HepG2 (cell line): ENCODE measurements around the gene FXYD6.

Source experiments
- HOXA3 ChIP-seq: sonication (generic); formaldehyde crosslinking; IDR thresholded peaks from 2 replicates; pipeline ENCODE4 v1.5.0; 2020; ENCODE audit warnings: missing genetic modification reagents
- KLF11 ChIP-seq: IDR thresholded peaks from 2 replicates; pipeline ENCODE4 v1.6.1; 2016; ENCODE audit warnings: missing compliant biosample characterization
- ZNF329 ChIP-seq: sonication (generic); formaldehyde crosslinking; IDR thresholded peaks from 2 replicates; pipeline ENCODE4 v1.9.0; 2021; ENCODE audit warnings: low read depth, mild to moderate bottlenecking, missing genetic modification reagents
- ZSCAN29 ChIP-seq: sonication (generic); formaldehyde crosslinking; conservative IDR thresholded peaks from 2 replicates; pipeline ENCODE4 v1.4.0; 2020; ENCODE audit warnings: mild to moderate bottlenecking, missing genetic modification reagents
- TF ChIP-seq, protein P1 (sequence below): sonication (generic); formaldehyde crosslinking; IDR thresholded peaks from 2 replicates; pipeline ENCODE4 v1.4.0; 2020; ENCODE audit warnings: missing genetic modification reagents

DNA sequence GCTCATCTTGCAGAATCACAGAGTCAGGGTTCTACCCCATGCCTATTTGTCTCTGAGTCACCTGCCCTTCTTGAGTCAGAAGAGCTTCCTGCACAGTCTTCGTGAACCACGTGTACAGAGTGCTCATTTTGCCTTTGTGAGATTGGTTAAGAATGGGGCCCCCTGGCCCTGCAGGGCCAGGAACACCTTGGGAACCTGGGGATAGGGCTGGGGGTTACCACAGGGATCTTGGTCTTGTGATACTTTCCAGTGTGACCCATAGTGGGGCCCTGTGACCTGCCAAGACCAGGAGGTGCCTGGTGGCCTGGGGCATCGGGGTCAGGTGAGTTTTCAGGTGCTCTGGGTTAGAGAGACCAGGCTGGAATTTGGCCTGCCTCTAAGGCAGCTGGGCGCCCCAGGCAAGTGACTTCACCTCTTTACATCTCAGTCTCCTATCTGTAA is 43.3 kb upstream of the FXYD6 start:
- no peak for TF ChIP-seq ZSCAN29
- TF ChIP-seq, protein P1, sequence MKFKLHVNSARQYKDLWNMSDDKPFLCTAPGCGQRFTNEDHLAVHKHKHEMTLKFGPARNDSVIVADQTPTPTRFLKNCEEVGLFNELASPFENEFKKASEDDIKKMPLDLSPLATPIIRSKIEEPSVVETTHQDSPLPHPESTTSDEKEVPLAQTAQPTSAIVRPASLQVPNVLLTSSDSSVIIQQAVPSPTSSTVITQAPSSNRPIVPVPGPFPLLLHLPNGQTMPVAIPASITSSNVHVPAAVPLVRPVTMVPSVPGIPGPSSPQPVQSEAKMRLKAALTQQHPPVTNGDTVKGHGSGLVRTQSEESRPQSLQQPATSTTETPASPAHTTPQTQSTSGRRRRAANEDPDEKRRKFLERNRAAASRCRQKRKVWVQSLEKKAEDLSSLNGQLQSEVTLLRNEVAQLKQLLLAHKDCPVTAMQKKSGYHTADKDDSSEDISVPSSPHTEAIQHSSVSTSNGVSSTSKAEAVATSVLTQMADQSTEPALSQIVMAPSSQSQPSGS (CRISPR knock-in tag): no peak
- TF ChIP-seq HOXA3 (CRISPR knock-in tag): no peak
- TF ChIP-seq ZNF329 (CRISPR knock-in tag): no peak
- TF ChIP-seq KLF11 (CRISPR knock-in tag): no peak
